ENCODE data around the gene NMT1.
A peak's percentile ranks its signal among the peaks of the same experiment; 100 is the strongest.
"Not testable (repeated sequence)": the region's sequence is repeated elsewhere in the genome, so short reads cannot be mapped to it uniquely, and the experiment has no call there.

NMT1 gene

DNA sequence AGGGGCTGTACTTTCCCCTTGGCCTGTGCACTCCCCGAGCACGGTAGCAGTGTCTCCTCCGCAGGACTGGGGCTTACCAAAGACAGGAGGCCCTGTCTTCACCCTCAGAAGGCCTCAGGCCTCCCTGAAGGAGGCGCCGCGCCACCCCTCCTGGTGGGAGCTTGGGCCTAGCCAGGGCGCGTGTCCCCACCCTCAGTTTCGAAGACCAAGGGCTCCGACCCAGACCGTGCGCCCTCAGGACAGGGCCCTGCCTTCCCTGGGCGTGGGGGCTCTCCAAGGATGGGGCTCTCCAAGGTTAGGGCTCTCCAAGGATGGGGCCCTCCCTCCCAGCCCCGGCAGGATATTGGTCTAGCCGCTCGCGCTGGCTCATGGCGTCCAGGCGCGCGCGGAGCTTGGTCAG lies 59.4 kb downstream of the NMT1 start:
- DNase-seq (ENCODE audit: low spot score), result no peak

DNA sequence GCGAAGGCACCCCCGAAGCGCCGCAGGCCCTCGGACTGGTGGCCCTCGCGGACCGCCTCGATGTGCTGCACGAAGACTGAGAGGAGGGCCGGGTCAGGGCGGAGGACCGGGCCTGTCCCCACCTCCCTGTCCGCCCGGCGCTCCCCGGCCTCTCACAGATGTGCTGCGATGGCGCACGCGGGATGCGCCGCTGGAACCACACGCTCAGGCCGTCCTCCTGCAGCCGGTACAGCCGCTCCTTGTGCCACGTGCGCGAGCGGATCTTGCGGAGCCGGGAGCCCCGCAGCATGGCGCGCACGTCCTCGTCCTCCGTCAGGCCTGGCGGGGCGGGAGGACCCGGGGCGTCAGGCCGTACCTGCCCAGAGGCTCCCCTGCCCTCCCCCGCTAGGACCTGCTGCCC lies 59.9 kb downstream of the NMT1 start:
- no peak for DNase-seq (ENCODE audit: low spot score)

DNA sequence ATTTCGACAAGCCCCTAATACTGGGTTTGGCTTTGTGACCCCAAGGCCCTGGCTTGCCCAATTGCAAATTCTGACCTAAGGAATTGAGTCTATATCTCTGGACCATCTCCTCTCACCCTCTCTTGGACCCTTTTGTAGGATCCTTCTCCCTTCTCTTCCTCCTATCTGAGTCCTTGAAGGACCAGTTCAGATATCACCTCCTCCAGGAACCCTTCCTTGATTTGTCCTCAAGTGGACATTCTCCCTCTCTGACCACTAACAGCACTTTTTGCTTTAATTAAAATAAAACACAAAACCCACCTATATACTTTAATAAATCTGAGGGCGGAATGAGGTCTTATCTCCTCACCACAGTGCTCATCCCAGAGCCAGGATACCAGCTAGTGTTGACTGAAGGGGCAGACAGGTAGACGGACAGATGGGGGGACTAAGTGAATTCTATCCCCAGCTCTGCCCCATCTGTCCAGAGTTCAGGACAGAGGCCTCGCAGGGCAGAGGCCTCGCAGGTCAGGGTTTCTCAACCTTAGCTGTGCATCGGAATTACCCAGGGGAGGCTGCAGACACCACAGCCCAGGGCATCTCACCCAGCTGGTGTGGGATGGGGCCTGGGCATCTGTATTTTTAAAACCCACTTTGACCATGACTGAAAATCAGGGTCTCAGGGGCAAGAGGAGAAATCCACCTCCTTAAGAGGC lies 62.1 kb downstream of the NMT1 start:
- DNase-seq (ENCODE audit: low spot score), result no peak

DNA sequence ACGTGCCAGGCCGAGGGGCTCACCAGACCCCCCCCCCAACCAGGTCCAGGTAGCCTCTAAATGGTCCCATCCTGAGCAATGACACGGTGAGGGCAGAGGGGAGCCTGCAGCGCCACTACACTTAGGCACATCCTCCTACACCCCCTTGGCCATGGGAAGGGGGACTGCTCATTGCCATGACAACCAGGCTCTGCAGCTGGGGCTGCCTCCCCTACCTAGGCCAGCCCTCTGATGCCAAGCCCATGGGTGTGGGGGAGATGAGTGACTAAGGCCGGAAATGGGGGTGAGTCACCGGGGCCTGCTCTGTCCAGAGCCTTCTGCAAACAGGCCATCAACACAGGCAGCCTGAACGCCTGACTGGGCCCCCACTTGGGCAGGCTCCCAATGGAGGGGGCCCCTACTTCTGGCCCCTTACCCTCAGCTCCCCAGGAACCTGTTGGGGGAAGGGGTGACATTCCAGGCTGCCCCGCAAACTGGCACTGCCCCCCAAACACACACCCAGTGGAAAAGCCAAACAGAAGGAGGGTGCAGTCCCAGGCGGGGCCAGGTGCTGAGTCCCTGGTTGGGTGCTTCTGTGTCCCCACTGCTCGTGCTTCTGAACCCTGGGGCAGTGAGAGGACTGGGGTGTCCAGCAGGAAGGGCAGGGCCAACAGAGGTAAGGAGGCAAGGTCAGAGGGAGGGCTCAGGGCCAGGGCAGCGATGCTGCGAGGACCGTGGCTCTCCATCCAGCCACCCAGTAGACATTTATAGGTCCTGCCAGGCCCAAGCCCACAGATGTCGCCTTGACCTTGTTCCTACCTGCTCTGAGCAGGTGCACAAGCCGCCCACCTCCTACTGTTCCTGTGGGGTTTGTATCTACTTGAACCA lies 63.0 kb downstream of the NMT1 start:
- no peak for DNase-seq (ENCODE audit: low spot score)

DNA sequence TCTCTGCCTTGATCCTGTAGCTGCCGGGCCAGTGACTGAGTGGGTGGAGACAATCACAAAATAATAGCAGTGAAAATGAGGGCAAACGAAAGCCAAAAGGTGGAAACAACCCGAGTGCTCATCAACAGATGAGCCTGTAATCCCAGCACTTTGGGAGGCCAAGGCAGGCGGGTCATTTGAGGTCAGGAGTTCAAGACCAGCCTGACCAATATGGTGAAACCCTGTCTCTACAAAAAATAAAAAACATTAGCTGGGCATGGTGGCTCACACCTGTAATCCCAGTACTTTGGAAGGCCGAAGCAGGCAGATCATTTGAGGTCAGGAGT lies 63.6 kb downstream of the NMT1 start:
- DNase-seq (ENCODE audit: low spot score), result not testable (repeated sequence)

DNA sequence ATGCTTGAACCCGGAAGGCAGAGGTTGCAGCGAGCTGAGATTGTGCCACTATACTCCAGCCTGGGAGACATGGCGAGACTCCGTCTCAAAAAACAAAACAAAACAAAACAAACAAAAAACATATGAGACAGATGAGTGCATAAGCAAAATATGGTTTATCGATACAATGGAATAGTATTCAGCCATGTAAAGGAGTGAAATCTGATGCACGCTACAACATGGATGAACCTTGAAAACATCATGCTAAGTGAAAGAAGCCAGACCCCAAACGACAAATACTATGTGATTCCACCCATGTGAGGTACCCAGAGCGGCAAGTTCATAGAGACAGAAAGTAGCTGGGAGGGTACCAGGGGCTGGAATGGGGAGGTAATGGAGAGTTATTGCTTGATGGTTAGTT lies 64.4 kb downstream of the NMT1 start:
- no peak for DNase-seq (ENCODE audit: low spot score)

DNA sequence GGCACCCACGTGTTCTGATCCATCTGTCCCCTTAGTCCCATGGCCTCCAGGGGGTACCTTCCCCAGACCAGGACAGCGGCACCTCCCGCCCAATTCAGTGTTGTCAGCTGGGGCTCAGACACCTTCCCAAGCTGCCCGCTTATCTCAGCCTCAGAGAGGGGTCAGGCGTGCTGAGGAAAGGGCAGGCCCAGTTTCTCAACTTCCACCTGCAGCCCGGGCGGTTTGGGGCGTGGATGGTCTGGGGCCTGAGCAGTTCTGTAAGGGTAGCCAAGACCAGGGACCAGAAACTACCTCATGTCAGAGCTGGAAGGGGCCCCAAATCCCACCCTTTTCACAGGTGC lies 66.1 kb downstream of the NMT1 start:
- DNase-seq (ENCODE audit: low spot score), result no peak

DNA sequence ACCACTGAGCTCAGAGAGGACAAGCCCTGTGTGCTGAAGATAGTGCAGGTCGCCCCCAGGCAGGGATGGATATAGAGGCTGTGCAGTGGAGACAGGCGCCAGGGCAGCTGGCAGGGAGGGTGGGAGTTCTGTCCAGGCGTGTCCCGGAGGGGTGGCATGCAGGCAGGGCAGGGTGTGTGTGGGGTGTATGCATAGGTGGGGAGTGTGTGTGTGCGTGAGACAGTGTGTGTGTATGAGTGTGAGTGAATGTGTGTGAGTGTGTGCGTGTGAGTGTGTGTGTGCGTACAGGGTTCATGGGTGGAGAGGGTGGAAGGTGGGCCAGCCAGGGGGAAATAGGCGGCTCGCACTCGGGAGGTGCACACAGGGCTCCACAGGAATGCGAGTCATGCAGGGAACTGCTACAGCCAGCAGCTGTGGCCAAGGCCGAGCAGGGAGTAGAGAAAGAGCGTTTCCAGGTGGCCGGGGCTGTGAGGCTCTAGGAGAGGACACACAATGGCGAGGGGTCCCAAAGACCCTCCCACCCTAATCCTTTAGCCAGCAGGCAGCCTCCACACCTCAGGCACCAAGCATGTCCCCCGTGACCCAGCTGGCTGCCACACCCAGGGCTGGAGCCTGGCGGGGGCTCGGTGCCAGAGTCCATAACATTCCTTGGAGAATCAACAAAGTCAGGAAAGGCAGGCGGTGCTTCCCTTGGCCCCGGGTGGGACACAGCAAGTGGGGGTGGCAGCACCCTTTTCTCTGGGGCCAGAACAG lies 66.6 kb downstream of the NMT1 start:
- DNase-seq (ENCODE audit: low spot score), result no peak

DNA sequence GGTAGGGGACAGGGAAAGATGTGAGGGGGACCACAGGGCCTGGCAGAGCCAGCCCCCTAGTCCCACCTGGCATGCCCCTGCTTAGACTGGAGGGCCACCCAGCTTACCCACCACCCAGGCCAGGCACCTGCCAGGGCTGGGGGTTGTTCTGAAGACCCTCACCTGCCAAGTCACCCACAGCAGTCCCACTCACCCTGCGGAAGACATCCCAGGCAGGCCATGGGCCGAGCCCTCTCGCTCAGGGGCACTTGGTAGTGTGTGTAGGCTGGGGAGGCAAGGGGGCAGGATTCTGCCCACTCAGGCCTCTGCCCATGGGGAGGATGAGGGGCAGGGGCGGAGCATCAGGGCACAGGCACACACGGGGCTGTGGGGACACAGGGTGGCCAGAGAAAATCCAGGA lies 67.2 kb downstream of the NMT1 start:
- DNase-seq (ENCODE audit: low spot score), result no peak

DNA sequence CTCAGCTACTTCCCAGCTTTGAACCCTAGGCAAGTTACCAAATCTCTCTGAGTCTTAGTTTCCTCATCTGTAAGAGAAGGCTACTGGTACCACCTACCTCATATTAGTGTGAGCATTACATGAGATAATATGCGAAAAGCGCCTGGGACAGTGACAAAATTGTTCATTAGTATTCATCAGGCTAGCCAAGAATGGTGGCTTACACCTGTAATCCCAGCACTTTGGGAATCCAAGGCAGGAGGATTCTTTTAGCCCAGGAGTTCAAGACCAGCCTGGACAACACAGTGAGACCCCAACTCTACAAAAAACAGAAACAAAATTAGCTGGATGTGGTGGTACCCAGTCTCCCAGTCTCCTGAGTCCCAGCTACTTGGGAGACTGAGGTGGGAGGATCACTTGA lies 67.9 kb downstream of the NMT1 start:
- DNase-seq (ENCODE audit: low spot score), result no peak

DNA sequence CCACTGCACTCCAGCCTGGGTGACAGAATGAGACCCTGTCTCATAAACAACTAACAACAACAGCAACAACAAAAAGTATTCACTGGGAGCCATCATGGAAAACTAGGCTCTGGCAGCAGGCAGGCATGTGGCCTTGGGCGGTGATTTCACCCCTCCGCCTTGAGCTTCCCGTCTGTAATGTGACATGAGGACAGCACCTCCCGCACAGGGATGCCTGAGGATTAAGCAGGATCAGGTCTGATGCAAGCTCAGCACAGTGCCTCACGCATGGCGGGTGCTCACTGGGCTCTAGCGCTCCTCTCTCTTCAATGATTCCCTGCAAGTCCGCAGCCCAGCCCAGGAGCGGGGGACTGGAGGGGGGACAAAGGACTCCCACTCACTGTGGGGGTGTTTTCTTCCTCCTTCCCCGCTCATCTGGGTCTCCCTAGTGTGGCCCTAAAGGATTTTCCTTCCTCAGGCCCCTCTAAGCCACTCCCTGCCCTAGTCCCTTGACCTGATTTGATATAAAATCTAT lies 68.4 kb downstream of the NMT1 start:
- DNase-seq (ENCODE audit: low spot score), result no peak

DNA sequence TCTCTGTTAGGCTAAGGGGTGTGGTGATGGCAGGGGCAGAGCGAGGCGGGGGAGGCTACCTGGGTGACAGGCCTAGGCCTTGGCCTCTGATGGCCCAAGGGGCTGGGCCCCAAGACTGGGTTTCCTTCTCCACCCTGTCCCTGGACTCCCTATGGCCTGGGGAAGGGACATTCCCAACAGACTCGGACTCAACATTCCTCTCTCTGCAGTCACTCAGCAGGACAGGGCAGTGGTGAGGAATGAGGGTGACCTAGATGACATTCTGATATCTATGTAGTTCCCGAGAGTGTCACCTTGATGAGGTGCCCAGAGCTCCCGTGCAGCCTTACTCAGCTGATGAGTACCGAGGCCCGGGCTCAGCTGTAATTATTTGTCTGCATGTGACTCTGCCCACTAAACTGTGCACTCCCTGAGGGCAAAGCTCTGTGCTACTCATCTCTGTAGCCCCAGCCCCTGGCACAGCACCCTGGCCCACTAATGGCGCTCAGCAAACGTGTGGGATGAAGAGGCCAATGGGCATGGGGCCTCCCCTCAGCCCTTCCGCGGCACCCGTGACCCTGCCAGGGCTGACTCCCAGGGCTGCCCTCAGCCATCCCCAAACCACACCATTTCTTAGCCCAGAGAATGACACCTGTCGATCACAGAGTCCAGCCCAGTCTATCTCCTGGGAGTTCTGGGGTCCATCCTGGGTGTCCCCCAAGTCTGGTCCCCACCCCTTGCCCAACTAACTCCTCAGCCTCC lies 69.0 kb downstream of the NMT1 start:
- DNase-seq (ENCODE audit: low spot score), result no peak

DNA sequence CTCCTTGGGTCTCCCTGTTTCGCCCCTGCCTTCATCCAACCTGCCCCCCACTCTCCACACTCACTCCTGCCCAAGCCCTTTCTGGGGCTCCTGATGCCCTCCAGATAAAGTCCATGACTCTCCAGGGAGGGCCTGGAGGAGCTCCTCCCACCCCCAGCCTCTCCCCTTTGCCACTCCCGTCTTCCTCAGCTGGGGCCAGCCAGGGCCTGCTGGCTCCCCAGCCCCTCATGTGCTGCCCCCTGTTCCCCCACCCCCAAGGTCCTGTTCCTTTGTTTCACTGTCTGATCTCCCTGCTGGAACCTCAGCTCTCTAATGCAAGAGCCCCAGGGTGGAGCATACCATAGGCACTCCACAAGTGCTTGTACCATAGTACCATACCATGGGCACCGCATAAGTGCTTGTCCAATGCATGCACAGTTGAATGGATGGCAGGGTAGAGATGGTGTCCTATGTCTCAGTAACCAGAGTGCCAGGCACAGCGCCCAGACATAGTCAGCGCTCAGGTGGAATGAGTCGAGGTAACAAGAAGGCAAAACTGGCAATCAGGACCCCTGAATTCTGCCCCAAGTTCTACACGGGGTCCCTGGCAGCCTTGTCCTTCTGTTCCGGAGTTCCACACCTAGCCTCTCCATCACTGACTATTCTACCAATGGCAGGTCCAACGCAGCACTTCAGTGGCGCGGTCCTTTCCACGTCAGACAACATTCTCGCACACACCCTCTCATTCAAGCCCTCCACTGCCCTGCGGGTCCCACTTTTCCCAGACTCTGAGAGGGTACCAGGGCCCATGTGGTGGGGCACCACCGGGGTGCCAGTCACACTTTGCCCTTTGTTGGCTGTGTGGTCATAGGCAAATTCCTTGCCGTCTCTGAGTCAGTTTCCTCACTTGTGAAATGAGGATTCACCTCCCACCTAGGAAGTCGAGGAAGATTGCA lies 69.8 kb downstream of the NMT1 start:
- DNase-seq (ENCODE audit: low spot score), result no peak

DNA sequence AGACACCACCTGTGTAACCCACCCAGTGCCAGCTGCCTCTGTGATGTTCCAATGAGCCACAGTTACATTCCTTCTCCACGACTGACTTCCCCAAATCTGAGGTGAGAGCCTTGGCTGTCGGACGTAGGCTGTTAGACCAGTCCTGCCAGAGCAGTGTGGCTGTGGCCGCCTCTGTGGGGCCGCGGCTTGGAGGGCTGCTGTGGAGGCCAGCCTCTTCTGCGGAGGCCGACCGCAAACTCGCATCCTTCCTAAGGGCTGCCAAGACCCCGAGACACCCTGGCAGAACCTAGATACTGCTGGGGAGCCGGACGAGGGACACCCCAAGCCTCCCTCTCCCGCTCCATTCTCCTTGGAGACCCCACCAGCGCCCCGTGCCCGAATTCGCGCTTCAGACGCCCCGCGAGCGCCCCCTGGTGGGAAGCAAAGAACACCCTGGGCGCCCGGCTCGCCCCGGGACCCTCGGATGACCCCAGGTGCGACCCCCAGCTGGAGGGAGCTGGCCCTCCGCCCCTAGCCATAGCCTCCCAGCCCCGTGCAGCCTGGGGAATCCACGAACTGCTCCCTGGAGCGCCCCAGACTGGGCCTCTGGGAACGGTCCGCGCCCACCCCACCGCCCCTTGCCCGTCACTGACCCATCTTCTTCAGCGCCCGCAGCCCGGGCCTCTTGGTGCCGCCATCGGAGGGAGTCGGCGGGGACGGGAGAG lies 70.7 kb downstream of the NMT1 start:
- DNase-seq (ENCODE audit: low spot score), result no peak

DNA sequence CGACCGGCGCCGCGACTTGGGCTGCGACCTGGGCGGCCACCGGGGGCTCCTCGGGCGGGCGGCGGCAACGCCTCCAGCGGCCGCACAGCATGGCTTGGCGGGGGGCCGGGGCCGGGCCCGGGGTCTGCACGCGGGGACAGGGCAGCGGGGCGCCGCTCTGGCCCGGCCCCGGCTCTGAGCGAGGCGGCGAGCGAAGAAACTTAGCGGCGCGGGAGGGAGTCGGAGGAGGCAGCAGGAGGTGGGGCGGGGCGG lies 71.1 kb downstream of the NMT1 start, which contains the start of gene PLCD3:
PLCD3 (minus strand) TSS at position 196 of the 252 bp plus-strand sequence; CDS start at position 91, 105 bp downstream.
- DNase-seq (ENCODE audit: low spot score), result no peak

DNA sequence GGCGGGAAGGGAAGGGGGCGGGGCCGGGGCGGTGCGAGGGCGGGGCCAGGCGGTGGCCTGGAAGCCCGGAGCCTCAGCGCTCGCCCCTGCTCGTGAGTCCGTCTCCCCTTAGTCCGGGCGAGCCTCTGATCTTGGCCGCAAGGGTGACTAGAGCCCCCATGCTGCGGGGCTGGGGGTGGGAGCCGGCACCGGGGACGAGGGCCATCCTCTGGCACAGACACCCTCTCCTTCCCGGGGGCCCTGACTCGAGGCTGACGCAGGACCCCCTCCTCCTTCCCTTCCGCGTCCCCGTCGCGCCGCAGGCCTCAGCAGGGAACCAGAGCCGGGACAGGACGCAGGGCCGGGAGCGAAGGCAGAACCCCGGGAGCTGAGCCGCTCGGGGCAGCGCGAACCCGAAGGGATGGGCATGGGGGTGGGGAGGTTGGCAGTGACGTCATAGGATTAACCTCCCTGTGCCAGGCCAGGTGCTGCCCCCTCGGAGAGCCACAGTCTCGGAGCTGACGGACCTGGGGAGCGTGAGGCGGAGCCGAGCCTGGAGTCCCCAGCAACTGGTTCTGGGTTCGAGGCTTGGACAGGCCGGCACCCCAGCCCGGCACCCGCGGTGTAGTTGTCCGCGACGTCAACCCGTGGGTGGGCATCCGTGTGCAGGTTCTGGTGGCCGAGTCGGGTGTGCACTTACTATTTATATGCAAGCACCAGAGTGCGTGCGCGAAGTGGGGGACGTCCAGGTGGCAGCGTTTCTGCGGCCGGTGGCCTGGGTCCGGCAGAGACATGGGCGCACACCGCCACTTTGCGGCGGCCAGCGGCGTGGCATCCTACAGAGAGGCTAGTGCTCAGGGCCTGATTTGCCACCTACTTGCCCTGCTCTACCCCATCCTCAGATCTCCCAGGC lies 71.7 kb downstream of the NMT1 start:
- DNase-seq (ENCODE audit: low spot score), result peak; percentile 70

DNA sequence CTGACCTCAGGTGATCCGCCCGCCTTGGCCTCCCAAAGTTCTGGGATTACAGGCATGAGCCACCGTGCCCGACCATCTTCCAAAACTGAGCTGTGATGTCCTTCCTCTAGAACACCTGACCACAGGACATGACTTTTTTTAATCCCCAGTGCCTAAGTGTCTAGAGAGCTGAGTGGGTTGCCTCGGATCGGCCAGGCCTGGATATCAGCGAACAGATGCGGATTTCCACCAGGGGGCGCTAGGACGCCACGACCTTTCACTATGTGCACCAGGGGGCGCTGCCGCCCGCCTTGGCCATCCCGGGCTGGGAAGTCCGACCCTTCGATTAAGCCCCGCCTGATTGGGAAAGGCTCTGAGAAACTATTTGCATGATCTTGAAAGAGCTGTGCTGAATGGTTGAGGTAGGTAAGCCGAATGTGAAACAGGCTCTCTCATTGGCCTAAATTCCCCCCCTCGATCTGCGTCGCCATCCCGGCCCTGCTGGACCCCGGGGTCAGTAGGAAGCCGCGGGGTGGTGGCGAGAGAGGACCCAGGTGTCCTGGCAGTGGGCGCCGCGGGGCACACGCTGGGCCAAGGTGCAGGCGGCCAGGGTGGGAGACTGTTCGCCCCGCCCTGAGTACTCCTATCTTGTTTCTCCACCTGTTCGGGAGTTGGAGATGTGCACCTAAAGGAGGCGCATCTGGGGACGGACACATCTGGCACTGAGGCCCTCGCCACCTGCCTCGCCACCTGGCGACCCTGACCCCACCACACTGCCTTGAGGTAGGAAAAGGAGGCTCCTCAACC lies 74.3 kb downstream of the NMT1 start, which contains the start of gene ACBD4:
ACBD4 (plus strand) TSS at position 496 of the 786 bp plus-strand sequence. CDS start 458 bp downstream, outside the sequence.
- peak; percentile 96 for DNase-seq (ENCODE audit: low spot score)

DNA sequence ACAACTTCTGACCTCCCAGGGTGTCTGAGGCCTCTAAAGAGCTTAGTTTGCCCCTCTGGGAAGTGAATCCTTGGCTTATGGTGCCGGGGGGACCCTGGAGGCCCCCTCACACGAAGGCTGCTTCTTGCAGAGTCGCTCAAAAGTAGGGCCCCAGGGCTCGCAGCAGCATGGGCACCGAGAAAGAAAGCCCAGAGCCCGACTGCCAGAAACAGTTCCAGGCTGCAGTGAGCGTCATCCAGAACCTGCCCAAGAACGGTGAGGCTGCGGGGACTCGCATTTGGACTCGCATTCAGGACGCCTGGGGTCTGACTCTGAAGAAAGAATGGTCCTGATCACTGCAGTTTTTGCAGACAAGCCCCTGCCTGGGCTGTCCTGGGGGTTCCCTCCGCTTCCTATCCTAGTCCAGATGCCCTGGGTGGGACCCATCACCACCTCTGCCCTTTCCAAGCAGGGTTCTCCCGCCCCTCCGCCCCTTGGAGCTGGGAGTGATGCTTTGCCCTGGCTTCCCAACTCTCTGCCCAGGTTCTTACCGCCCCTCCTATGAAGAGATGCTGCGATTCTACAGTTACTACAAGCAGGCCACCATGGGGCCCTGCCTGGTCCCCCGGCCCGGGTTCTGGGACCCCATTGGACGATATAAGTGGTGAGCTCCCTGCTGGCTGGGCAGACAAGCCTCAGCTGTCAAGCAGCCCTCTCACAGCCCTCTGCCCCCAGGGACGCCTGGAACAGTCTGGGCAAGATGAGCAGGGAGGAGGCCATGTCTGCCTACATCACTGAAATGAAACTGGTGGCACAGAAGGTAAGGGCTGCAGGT lies 75.1 kb downstream of the NMT1 start:
- no peak for DNase-seq (ENCODE audit: low spot score)

All from putamen (tissue), 1 donor.